Liver (tissue), 9 donors: ENCODE measurements around the gene KERA. TPM values are rescaled to one million over a fixed set of nuclear protein-coding genes. Genes with fewer than 3 reads are reported as not detected.

Source experiments
- DNase-seq: peaks from one replicate; pipeline ENCODE4 v3.0.0-alpha.2; 2017; ENCODE audit warnings: low spot score
- H3K27ac ChIP-seq, 2 donors: one replicate each; pipeline ENCODE4 v1.7.0; 2013; ENCODE audit warnings: inconsistent platforms in 2 of 2, low read length in 2 of 2, control low read depth in 1 of 2, low read depth in 1 of 2, mild to moderate bottlenecking in 1 of 2
- H3K27me3 ChIP-seq, 4 donors: one replicate each; pipeline versions ENCODE4 v1.6.1 to v1.7.0; 2013; ENCODE audit warnings: low read length in 3 of 4, inconsistent platforms in 1 of 4, mild to moderate bottlenecking in 1 of 4, moderate library complexity in 1 of 4; ENCODE audit not compliant: control insufficient read depth in 4 of 4, insufficient read depth in 4 of 4
- H3K36me3 ChIP-seq, 4 donors: one replicate each; pipeline versions ENCODE4 v1.6.1 to v1.7.0; 2013; ENCODE audit warnings: low read length in 3 of 4, mild to moderate bottlenecking in 3 of 4, low read depth in 1 of 4, moderate library complexity in 1 of 4; ENCODE audit not compliant: control insufficient read depth in 4 of 4, insufficient read depth in 3 of 4
- H3K4me1 ChIP-seq, 4 donors: one replicate each; pipeline versions ENCODE4 v1.6.1 to v1.7.0; 2013; ENCODE audit warnings: low read length in 3 of 4, mild to moderate bottlenecking in 3 of 4, moderate library complexity in 1 of 4; ENCODE audit not compliant: control insufficient read depth in 4 of 4, insufficient read depth in 4 of 4
- H3K4me3 ChIP-seq, 3 donors: one replicate each; pipeline versions ENCODE4 v1.6.1 to v1.7.0; 2013; ENCODE audit warnings: low read length in 3 of 3, control low read depth in 1 of 3, low read depth in 1 of 3, mild to moderate bottlenecking in 1 of 3
- H3K9ac ChIP-seq, 2 donors: one replicate each; pipeline ENCODE4 v1.7.0; 2013; ENCODE audit warnings: low read length in 2 of 2, mild to moderate bottlenecking in 2 of 2, moderate library complexity in 2 of 2, control low read depth in 1 of 2, low read depth in 1 of 2
- H3K9me3 ChIP-seq, 4 donors: one replicate each; pipeline versions ENCODE4 v1.6.1 to v1.7.0; 2013; ENCODE audit warnings: low read length in 3 of 4; ENCODE audit not compliant: control insufficient read depth in 4 of 4
- ATF3 ChIP-seq: IDR thresholded peaks from 2 replicates; pipeline ENCODE4 v1.6.1; 2016; ENCODE audit warnings: antibody characterized with exemption
- EGR1 ChIP-seq, 2 donors: IDR thresholded peaks; 2 replicates each; pipeline ENCODE4 v1.6.1; 2016 to 2018; ENCODE audit warnings: antibody characterized with exemption in 2 of 2, low read depth in 2 of 2
- FOXA1 ChIP-seq: IDR thresholded peaks from 2 replicates; pipeline ENCODE4 v1.6.1; 2016; ENCODE audit warnings: antibody characterized with exemption
- FOXA2 ChIP-seq: IDR thresholded peaks from 2 replicates; pipeline ENCODE4 v1.6.1; 2016; ENCODE audit warnings: antibody characterized with exemption
- HNF4A ChIP-seq, 2 donors: conservative IDR thresholded peaks; 2 replicates each; pipeline ENCODE4 v1.6.1; 2016; ENCODE audit warnings: antibody characterized with exemption in 2 of 2, mild to moderate bottlenecking in 2 of 2
- HNF4G ChIP-seq: IDR thresholded peaks from 2 replicates; pipeline ENCODE4 v1.6.1; 2016; ENCODE audit warnings: antibody characterized with exemption
- JUND ChIP-seq, 2 donors: IDR thresholded peaks; 2 replicates each; pipeline ENCODE4 v1.6.1; 2016; ENCODE audit warnings: antibody characterized with exemption in 2 of 2
- NR2F2 ChIP-seq: IDR thresholded peaks from 2 replicates; pipeline ENCODE4 v1.6.1; 2016; ENCODE audit warnings: antibody characterized with exemption
- RAD21 ChIP-seq, 2 donors: IDR thresholded peaks; 2 replicates each; pipeline ENCODE4 v1.6.1; 2016; ENCODE audit warnings: antibody characterized with exemption in 2 of 2, mild to moderate bottlenecking in 2 of 2
- RXRA ChIP-seq, 2 donors: IDR thresholded peaks; 2 replicates each; pipeline ENCODE4 v1.6.1; 2017 to 2018; ENCODE audit warnings: antibody characterized with exemption in 2 of 2, mild to moderate bottlenecking in 1 of 2
- TAF1 ChIP-seq: conservative IDR thresholded peaks from 2 replicates; pipeline ENCODE4 v1.6.1; 2016; ENCODE audit warnings: antibody characterized with exemption, mild to moderate bottlenecking
- YY1 ChIP-seq: IDR thresholded peaks from 2 replicates; pipeline ENCODE4 v1.6.1; 2016; ENCODE audit warnings: antibody characterized with exemption, mild to moderate bottlenecking
- WGBS: extraction: QIAGEN DNeasy Blood & Tissue Kit; methylation state at CpG from one replicate; pipeline ENCODE4 v1.1.7; 2013; 5-methylcytosine and 5-hydroxymethylcytosine counted together
- polyA plus RNA-seq, 2 donors: library from polyadenylated mRNA; stranded (reverse) in 1 of 2; unstranded in 1 of 2; fragments of 200-250 nt in 1 of 2; fragments of >200 nt in 1 of 2; fragmentation: Nextera tagmentation in 1 of 2; extraction: Ambion mirVana in 1 of 2; gene quantifications; one replicate each; pipeline versions ENCODE4 v1.2.1 to v1.2.3, GENCODE V29; 2013 to 2015
- total RNA-seq, 2 donors: library from RNA; depleted of rRNA; stranded (reverse); fragments of >200 nt; gene quantifications; one replicate each; pipeline ENCODE4 v1.2.3, GENCODE V29; 2014
- TF ChIP-seq, protein P1 (sequence below): IDR thresholded peaks from 2 replicates; pipeline ENCODE4 v1.6.1; 2016; ENCODE audit warnings: antibody characterized with exemption
- TF ChIP-seq, protein P2 (sequence below): IDR thresholded peaks from 2 replicates; pipeline ENCODE4 v1.6.1; 2016; ENCODE audit warnings: antibody characterized with exemption, mild to moderate bottlenecking
- TF ChIP-seq, protein P3 (sequence below): fragments of 150-350 bp; IDR thresholded peaks from 2 replicates; pipeline ENCODE4 v1.5.1; 2017; ENCODE audit warnings: improper control_type of control experiment, low read depth, low read length; ENCODE audit not compliant: missing input control
- donor health status: healthy.
- donor health status: healthy.
- donor health status: healthy.
- donor health status: healthy.
- donor health status: healthy.

KERA gene
- total and polyA plus RNA-seq, 4 donors = not detected

GRCh38 chr12:91074154-91074709 is 16.4 kb upstream of the KERA start:
- Histone ChIP-seq H3K27me3 (peaks cover 0 to 7% (median 0%) of the 10 kb centered on the region in 4 donors), H3K9me3 (no peaks in the 10 kb centered on the region), H3K27ac (no peak overlapping the region), H3K9ac (no peak overlapping the region), H3K4me1 (no peaks in the 10 kb centered on the region), H3K36me3 (no peaks in the 10 kb centered on the region), H3K4me3 (no peak overlapping the region)
- WGBS = 68% methylated on average over 6 of the region's 6 CpGs
- TF ChIP-seq NR2F2 (no peak), FOXA2 (no peak), RXRA (IDR thresholded peaks at IDR 0.05) (no peak), RAD21 (IDR thresholded peaks at IDR 0.05) (no peak), TAF1 (no peak), FOXA1 (no peak), YY1 (no peak)
- TF ChIP-seq, protein P1, sequence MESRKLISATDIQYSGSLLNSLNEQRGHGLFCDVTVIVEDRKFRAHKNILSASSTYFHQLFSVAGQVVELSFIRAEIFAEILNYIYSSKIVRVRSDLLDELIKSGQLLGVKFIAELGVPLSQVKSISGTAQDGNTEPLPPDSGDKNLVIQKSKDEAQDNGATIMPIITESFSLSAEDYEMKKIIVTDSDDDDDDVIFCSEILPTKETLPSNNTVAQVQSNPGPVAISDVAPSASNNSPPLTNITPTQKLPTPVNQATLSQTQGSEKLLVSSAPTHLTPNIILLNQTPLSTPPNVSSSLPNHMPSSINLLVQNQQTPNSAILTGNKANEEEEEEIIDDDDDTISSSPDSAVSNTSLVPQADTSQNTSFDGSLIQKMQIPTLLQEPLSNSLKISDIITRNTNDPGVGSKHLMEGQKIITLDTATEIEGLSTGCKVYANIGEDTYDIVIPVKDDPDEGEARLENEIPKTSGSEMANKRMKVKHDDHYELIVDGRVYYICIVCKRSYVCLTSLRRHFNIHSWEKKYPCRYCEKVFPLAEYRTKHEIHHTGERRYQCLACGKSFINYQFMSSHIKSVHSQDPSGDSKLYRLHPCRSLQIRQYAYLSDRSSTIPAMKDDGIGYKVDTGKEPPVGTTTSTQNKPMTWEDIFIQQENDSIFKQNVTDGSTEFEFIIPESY = no peak
- no peak for DNase-seq

DNA sequence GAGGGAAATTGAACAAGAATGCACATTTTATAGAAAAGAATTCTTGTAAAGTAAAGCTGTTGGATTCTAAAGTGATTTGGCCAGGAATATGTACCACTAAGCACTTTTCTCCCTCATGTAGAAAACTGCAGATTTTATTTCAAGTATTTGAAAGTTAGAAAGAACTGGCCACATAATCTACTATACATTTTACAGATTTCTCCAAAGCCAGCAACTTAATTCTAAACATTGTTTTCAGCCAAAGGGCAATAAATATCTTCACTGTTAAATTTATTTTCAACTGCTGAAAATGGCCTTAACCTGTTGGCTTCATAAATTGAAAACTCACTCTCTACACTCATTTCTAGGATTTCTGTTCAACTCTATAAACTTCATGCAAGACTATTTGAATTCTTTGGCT is 15.6 kb upstream of the KERA start:
- H3K36me3 ChIP-seq = no peaks in the 10 kb centered on the region
- H3K9me3 ChIP-seq = no peaks in the 10 kb centered on the region
- DNase-seq = no peak
- H3K4me3 ChIP-seq = no peak overlapping the region
- TF ChIP-seq HNF4A (conservative IDR thresholded peaks at IDR 0.05) = no peak
- TF ChIP-seq FOXA2 = no peak
- TF ChIP-seq EGR1 (IDR thresholded peaks at IDR 0.05; ENCODE audit: low read depth in 2 of 2) = no peak
- TF ChIP-seq FOXA1 = no peak
- TF ChIP-seq, protein P2, sequence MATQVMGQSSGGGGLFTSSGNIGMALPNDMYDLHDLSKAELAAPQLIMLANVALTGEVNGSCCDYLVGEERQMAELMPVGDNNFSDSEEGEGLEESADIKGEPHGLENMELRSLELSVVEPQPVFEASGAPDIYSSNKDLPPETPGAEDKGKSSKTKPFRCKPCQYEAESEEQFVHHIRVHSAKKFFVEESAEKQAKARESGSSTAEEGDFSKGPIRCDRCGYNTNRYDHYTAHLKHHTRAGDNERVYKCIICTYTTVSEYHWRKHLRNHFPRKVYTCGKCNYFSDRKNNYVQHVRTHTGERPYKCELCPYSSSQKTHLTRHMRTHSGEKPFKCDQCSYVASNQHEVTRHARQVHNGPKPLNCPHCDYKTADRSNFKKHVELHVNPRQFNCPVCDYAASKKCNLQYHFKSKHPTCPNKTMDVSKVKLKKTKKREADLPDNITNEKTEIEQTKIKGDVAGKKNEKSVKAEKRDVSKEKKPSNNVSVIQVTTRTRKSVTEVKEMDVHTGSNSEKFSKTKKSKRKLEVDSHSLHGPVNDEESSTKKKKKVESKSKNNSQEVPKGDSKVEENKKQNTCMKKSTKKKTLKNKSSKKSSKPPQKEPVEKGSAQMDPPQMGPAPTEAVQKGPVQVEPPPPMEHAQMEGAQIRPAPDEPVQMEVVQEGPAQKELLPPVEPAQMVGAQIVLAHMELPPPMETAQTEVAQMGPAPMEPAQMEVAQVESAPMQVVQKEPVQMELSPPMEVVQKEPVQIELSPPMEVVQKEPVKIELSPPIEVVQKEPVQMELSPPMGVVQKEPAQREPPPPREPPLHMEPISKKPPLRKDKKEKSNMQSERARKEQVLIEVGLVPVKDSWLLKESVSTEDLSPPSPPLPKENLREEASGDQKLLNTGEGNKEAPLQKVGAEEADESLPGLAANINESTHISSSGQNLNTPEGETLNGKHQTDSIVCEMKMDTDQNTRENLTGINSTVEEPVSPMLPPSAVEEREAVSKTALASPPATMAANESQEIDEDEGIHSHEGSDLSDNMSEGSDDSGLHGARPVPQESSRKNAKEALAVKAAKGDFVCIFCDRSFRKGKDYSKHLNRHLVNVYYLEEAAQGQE = no peak
- no peak for TF ChIP-seq YY1
- TF ChIP-seq, protein P1 = no peak
- no peak for TF ChIP-seq JUND (IDR thresholded peaks at IDR 0.05)
- TF ChIP-seq, protein P3, sequence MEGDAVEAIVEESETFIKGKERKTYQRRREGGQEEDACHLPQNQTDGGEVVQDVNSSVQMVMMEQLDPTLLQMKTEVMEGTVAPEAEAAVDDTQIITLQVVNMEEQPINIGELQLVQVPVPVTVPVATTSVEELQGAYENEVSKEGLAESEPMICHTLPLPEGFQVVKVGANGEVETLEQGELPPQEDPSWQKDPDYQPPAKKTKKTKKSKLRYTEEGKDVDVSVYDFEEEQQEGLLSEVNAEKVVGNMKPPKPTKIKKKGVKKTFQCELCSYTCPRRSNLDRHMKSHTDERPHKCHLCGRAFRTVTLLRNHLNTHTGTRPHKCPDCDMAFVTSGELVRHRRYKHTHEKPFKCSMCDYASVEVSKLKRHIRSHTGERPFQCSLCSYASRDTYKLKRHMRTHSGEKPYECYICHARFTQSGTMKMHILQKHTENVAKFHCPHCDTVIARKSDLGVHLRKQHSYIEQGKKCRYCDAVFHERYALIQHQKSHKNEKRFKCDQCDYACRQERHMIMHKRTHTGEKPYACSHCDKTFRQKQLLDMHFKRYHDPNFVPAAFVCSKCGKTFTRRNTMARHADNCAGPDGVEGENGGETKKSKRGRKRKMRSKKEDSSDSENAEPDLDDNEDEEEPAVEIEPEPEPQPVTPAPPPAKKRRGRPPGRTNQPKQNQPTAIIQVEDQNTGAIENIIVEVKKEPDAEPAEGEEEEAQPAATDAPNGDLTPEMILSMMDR = no peak
- no peak for TF ChIP-seq ATF3
- no peak for TF ChIP-seq HNF4G
- no peak for TF ChIP-seq TAF1
- no peak for TF ChIP-seq RAD21 (IDR thresholded peaks at IDR 0.05)
- H3K27me3 ChIP-seq = peaks cover 0 to 3% (median 0%) of the 10 kb centered on the region in 4 donors
- no peaks in the 10 kb centered on the region for H3K4me1 ChIP-seq
- H3K9ac ChIP-seq = no peak overlapping the region
- H3K27ac ChIP-seq = no peak overlapping the region
